ENCODE data around the gene PGM2.

PGM2 gene

GRCh38 chr4:37864786-37865185, 38.3 kb downstream of the PGM2 start:
- no peak for DNase-seq (ENCODE audit: low spot score)

GRCh38 chr4:37865450-37865849, 39.0 kb downstream of the PGM2 start:
- DNase-seq (ENCODE audit: low spot score), result peak; percentile 71

GRCh38 chr4:37867102-37867501, 40.6 kb downstream of the PGM2 start:
- DNase-seq (ENCODE audit: low spot score), result no peak

DNA sequence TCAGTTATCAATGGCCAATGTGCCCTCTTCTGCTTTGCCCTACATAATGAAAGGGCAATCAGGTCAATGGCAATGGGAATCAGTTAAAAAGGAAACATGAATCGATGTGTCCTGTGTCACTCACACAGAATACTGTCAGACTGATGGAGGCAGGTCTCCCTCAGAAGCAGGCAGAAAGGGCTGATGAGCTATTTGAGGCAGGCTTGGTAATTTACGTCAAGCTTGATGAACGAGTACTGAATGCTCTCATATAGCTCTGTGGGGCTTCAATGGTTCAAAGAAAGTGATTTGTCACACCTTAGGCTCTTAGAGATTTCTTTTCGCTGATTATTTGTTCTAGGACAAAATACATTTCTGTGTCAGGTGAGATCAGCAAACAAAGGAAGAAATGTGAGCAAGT, 41.8 kb downstream of the PGM2 start:
- DNase-seq (ENCODE audit: low spot score), result no peak

DNA sequence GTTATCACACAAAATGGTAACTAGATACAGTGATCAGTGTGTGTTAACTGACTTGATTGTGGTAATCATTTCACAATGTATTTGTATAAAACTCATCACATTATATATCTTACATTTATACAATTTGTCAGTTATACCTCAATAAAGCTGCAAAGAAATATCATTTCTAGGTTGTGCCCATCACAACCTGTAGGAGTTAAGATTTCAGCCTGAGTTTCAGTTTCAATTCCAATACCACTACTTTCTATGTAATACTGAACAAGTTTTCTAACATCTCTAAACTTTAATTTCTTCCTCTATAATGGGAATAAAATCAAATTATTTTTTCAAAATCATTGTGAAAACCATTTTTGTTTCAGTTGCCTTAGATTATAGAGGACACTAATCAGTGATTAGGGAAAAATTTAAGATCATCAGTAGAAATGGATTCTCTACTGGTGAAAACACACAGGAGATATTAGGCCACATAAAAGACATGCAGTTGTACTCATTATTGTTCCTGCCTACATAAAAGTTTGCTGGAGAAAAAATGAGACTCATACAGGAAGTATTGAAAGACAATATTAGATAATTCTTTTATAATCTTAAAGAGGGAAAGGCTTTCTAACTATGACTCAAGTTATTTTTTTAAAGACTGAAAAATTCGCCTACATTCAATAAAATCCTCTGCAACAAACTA, 46.0 kb downstream of the PGM2 start:
- no peak for DNase-seq (ENCODE audit: low spot score)

- DNase-seq (ENCODE audit: low spot score), result no peak
Observed at GRCh38 chr4:37873386-37873785, 46.9 kb downstream of the PGM2 start.

GRCh38 chr4:37876156-37876555, 49.7 kb downstream of the PGM2 start:
- no peak for DNase-seq (ENCODE audit: low spot score)

DNA sequence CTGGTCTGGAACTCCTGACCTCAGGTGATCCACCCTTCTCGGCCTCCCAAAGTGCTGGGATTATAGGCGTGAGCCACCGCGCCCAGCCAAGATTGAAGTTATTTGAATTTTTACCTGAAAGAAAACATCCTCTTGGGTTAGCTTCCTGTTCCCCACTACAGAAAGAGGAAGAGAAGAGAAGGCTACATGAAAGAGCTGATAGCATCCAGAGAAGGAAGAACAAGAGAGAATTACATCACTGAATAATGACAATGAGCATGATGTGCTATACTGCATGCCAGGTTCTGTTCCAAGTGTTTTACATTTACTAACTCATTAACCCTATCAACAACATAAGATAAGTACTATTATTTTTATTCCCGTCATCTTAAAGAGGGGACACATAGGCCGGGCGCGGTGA, 52.9 kb downstream of the PGM2 start:
- no peak for DNase-seq (ENCODE audit: low spot score)

DNA sequence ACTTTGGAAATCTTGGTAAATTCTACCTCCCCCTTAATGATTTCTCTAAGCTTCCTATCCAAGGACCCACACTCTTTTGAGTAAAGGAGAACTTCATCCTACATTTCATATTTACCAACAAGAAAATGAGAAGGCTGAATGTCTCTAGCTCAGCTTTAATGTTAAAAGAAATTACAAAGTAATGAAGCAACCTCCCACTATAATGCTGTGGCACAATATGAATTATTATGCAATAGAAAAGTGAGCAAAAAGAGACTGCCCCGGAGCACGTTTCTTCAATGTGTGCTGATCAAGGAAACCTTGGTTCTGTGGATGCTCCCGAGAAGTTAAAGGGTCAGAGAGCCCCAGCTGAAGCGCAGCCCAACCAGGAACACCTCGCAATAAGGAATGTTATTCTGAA, 55.3 kb downstream of the PGM2 start:
- DNase-seq (ENCODE audit: low spot score), result no peak

DNA sequence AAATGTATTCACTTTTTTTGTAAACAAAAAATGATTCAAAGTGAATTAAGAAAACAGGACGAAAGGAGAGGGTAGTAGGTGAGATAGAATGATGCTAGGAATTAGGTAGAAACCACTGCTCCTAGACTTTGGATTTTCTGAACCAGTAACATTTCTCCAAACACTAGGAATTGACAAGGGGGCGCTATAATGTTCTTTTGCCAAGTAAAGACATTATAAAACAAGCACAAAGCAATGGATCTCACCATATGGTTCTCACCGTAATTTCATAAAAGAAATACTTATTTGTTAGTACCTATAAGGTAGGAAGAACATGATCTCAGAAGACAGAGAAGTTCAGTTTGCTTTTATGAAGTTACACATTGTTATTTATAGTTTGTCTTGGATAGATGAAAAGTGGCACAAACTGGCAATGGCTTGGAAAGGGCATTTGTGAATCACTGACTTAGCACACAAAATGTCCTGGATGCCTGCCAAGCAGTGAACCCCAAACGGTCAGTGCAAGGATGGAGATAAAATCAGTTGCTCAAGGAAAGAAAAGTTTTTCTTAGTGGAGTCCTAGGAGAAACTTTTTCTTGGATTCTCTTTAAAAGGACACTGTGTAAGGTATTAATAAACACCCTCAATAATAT, 56.3 kb downstream of the PGM2 start:
- no peak for DNase-seq (ENCODE audit: low spot score)

DNA sequence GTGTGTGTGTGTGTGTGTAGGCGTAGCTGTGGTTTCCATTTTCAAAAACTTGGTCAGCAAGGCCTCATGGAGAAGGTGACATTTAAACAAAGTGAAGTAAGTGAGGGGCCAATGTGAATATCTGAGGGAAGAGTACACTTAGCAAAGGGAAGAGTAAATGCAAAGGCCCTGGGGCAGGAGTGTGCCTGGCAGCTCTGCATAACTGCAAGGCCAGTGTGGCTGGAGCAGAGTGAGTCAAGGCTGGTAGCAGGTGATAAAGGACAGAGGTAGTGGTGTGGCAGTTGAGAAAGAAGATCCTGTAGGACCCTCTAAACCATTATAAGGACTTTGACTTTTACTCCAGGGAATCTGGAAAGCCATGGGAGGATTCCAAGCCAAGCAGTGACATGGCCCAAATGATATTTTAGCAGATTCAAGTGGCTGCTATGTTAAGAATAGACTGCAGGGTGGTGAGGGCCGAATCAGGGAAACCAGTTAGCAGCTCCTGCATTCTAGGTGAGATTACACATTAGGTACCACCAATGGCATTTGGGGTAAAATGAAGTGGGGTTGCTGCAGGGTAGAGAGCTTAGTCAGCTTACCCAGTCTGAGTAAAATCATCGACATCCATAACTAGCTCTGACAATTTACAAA, 58.5 kb downstream of the PGM2 start:
- DNase-seq (ENCODE audit: low spot score), result no peak

- peak; percentile 72 for DNase-seq (ENCODE audit: low spot score)
Observed at GRCh38 chr4:37885496-37885895, 59.0 kb downstream of the PGM2 start.

DNA sequence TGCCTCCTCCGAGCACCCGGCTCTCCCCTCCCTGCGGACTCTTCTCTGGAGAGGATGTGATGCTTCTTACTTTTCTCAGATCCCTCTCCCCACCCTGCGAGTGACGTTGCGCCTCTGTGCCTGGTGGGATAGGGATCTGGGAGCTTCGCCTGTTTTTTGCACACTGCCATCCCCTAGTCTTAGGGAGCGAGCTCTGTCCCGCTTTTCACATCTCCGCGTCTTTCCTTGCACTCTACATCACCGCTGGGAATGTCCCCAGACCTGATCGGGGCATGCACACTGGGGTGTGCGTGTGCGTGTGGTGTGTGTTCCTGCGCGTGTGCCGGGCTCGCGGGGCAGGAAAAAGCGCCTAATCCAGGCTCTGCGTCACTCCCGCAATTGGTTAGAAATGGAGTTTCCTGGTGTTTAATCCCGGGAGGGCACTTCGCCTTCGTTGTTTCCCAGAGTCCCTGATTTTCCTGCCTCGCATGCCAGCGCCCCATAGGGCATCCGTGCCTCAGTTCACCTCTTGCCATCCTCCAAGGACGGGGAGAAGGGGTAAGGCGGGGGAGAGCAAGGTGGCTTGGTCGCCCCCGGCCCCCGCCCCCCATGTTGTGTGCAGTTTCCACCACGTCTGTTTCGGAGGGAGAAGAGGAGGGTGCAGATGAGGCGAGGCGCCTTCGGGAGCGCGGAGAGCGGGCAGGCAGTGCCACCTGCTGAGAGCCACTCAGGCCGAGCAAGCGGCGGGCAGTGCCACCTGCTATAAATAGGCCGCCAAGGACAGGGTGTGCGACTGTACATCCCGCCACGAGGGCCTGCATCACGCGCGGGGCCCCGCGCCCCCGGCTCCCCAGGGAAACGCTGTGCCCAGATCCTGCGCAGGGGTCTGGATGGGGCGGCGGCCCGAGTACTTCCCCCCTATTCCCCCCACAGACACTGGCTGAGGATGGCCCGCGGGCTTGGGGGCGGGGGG, 63.6 kb downstream of the PGM2 start:
- peak; percentile 54 for DNase-seq (ENCODE audit: low spot score)

GRCh38 chr4:37890801-37891259, 64.3 kb downstream of the PGM2 start, which contains the start of gene TBC1D1:
TSS of gene TBC1D1 (plus strand) at chr4:37891084. CDS start at chr4:37902096, 11,012 bp downstream.
- no peak for DNase-seq (ENCODE audit: low spot score)

DNA sequence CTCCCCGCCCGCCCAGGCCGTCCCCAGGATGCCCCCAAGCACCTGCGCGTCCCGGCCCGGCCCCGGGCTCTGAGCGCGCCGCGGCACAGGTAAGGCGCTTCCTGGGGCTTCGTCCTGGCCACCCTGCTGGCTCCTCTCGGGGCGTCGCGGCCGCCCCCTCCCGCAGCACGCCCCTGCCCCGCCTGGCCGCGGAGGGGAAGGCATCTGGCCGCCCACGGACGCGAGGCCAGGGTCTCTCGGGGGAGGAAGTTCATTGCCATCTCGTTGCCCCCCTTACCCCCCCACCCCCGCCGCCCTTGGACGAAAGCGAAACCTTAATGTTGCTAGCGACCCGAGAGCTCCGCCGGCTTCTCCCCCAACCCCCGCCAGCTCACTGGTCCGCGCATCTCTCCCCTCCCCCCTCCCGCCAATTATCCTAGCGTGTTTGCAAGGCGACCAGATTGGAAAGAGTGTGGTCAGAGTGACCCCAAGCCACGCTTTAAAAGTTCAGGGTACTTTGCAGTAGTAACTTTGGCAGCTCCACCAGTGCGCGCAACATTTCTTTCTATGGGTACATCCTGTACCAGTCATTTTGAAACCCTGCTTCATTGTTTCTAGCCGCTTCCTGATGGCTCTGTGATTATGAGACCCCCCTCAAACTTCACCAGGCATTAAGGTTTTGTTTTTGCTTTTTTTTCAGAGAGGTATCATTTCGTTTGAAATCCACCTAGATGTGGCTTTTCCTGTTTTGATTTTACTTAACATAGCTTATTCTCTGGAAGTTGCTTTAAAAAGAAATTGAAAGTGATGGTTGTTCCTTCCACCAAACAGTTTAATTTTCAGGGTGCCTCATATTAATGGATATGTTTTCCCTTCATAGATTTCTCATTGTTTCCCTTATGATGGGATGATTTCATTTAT, 65.0 kb downstream of the PGM2 start:
- peak; percentile 55 for DNase-seq (ENCODE audit: low spot score)

- no peak for DNase-seq (ENCODE audit: low spot score)
Observed at GRCh38 chr4:37892641-37893040, 66.2 kb downstream of the PGM2 start.

DNA sequence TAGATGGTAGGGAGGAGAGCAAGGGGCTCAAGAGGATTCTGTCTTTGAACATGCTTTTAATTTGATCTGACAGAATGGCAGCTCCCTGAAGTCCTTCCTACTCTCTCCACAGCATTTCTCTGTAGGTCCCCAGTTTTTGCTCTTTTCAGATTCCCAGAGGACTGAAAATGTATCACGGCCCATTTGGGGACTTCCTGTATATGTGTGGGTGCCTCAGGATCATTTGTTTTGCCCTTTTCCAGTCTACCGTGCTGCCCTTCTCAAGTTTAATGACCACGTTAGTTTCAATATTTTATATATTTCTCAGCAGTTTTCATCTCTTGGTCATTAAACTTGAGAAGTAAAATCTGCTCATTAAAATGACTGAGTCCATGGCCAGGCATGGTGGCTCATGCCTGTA, 66.7 kb downstream of the PGM2 start:
- DNase-seq (ENCODE audit: low spot score), result no peak

GRCh38 chr4:37895271-37895670, 68.8 kb downstream of the PGM2 start:
- no peak for DNase-seq (ENCODE audit: low spot score)

DNA sequence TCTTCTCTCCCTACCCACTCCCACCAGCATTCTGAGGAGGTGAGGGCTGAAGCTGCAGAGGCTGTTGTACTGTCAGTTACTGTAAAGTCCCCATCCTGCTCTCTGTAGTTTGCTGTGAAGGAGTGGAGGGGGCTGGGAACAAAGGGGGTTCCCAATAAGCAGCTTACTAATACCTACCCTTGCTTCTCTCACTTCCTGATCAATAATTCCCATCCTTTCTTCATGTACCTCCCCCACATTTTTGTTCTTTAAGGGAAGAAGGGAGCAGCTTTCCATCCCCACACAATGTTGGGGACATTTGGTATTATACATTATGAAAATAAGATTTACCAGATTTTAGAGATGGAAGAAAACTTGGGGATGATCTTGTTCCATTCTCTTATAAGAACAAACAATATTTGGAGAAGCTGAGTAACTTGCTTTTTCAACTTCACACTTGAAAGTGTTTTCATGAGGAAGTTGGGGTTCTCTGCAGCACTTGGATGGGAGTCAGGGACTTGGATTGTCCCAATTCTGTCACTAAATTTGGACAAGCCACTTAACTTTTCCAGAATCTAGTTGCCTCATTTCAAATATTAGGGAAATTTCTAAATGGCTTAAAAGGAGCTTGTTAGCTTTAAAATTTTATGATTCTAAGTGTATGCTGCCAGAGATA, 69.8 kb downstream of the PGM2 start:
- DNase-seq (ENCODE audit: low spot score), result no peak

- DNase-seq (ENCODE audit: low spot score), result no peak
Observed at GRCh38 chr4:37902212-37902611, 75.7 kb downstream of the PGM2 start.

All from hepatic stellate cell (primary cell).